22Rv1 (cell line): Measurements from ENCODE around the gene MAP3K6.

Source experiments
- H3K27ac ChIP-seq: fragments of 450-650 bp; 2 replicates; pipeline ENCODE4 v1.5.1; 2017
- ZFX ChIP-seq: fragments of 450-650 bp; IDR thresholded peaks from 2 replicates; pipeline ENCODE4 v1.6.1; 2017; ENCODE audit warnings: antibody characterized with exemption, borderline replicate concordance
- TF ChIP-seq, protein P1 (sequence below): fragments of 450-650 bp; IDR thresholded peaks from 2 replicates; pipeline ENCODE4 v1.5.1; 2017; ENCODE audit warnings: mild to moderate bottlenecking

MAP3K6 gene

DNA sequence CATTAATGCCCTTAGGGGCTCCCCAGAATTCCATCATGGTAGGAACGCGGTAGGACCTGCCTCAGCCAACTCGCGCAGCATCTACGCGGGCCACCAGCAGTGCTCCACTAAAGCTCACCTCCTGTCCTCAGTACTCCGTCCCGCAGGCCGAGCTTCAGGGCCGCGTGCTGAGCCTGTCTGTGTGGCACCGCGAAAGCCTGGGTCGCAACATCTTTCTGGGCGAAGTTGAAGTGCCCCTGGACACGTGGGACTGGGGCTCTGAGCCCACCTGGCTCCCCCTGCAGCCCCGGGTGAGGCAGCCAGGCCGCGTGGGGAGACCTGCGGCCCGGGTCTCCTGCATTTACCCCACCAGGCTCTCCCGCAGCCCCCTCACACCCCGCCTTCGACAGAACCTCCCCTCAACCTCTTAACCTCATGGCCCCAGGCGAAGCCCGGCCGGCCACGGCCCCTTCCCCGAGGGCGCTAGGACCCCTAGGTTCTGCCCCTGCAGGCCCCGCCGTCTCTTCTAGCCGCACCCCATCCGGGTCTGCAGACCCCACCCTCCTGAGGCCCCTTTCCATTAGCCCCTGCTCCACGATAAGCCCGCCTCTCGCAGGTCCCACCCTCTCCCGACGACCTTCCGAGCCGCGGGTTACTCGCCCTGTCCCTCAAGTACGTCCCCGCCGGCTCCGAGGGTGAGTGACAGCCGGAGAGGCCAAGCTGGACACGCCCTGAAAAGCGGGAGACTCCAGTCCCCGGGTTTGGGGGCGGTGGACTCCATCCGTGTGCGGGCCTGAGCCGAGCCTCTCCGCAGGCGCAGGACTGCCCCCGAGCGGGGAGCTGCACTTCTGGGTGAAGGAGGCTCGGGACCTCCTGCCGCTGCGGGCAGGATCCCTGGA, 15.9 kb downstream of the MAP3K6 start:
- TF ChIP-seq ZFX, result no peak
- TF ChIP-seq, protein P1, sequence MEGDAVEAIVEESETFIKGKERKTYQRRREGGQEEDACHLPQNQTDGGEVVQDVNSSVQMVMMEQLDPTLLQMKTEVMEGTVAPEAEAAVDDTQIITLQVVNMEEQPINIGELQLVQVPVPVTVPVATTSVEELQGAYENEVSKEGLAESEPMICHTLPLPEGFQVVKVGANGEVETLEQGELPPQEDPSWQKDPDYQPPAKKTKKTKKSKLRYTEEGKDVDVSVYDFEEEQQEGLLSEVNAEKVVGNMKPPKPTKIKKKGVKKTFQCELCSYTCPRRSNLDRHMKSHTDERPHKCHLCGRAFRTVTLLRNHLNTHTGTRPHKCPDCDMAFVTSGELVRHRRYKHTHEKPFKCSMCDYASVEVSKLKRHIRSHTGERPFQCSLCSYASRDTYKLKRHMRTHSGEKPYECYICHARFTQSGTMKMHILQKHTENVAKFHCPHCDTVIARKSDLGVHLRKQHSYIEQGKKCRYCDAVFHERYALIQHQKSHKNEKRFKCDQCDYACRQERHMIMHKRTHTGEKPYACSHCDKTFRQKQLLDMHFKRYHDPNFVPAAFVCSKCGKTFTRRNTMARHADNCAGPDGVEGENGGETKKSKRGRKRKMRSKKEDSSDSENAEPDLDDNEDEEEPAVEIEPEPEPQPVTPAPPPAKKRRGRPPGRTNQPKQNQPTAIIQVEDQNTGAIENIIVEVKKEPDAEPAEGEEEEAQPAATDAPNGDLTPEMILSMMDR, result no peak
- H3K27ac ChIP-seq, result peak overlapping the region; percentile 91

DNA sequence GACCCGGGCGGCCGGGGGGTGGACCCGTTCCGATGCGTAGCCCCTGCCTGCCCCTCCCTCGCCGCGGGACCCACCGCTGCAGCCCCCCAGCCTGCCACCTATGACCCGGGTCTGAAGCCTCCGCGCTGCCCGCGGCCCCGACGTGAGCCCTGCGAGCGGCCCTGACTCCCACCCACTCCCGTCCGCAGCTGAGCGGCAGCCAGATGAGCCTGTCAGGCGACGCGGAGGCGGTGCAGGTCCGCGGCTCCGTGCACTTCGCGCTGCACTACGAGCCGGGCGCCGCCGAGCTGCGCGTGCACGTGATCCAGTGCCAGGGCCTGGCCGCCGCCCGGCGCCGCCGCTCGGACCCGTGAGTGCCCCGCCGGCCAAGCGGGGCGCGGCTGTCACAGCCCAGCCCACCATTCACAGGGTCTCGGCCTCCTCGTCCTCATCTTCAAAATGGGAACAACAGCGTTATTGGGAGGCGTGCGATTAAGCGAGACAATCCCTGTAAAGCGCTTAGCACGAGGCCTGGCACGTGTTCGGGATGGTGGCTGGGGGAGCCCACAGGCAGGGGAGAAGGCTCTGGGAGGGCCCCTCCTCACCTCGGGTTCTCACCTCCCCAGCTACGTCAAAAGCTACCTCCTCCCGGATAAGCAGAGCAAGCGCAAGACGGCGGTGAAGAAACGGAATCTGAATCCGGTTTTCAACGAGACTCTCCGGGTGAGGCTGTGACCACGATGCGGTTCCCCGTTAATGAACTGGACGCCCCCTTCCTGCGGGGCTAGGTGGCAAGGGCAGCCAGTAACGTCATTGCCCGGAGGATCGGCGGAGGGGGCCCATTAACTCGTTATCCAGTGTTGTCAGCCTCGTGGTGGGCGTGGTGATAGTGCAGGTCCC, 16.7 kb downstream of the MAP3K6 start:
- H3K27ac ChIP-seq, result peak overlapping the region; percentile 91
- no peak for TF ChIP-seq ZFX
- TF ChIP-seq, protein P1, result no peak; the same call in 1 of the 2 replicates

DNA sequence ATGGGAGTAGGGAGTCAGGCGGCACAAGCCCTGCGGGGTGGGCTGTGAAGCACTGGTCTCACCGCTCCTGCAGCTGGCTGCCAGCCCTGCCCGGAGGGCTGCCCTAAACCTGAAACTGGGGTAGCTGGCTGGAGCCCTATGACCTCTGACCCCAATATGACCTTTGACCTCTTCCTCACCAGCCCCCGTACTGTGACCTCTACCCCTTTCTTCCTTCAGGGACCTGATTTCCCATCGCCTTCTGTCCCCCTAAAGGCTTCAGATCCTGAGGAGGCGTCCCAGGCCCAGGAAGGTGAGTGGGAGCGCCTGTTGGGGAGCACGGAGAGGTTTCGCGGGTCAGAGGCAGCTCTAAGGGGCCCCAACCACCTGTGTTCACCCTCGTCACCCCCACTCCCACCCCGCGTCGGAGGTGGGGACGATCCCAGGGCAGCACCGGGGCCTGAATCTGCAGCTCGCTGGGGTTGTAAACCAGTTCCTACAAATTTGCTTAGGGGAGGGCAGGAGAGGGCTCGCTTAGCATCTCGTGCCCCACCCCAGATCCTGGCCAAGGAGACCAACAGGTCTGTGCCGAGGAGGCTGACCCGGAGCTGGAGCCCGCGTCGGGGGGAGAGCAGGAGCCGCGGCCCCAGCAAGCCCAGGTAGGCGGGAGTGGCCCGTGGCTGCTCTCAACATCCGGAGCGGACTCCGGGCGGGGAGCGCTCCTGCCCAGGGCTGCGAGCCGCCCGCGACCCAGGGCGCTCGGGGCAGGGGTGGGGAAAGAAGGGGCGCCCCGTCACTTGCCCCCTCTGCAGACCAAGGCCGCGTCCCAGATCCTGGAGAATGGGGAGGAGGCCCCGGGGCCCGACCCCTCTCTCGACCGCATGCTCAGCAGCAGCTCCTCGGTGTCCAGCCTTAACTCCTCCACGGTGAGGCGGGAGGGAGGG, 17.6 kb downstream of the MAP3K6 start:
- no peak for TF ChIP-seq ZFX
- TF ChIP-seq, protein P1, result no peak
- peak overlapping the region; percentile 91 for H3K27ac ChIP-seq

DNA sequence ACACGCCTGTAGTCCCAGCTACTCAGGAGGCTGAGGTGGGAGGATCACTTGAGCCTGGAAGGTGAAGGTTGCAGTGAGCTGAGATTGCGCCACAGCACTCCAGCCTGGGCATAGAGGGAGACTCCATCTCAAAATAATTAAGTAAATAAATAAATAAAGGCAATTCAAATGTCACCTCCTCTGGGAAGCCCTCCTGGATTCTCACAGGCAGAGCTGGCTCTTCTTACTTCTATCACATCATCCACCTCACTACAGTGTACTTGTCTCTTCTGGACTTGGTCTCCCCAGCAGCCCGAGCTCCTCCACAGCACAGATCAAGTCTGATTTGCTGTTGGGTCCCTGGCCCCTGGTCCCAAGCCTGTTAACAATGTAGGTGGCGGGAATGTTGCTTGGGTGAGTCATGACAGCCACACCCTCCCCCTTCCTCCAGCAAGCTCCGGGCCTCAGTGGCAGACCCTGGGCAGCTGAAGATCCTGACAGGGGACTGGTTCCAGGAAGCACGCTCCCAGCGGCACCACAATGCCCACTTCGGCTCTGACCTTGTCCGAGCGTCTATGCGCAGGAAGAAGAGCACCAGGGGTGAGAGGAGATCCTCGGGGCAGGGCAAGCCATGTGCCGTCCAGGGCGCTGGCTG, 19.7 kb downstream of the MAP3K6 start:
- no peak for TF ChIP-seq ZFX
- TF ChIP-seq, protein P1, result no peak
- peak overlapping the region; percentile 91 for H3K27ac ChIP-seq

DNA sequence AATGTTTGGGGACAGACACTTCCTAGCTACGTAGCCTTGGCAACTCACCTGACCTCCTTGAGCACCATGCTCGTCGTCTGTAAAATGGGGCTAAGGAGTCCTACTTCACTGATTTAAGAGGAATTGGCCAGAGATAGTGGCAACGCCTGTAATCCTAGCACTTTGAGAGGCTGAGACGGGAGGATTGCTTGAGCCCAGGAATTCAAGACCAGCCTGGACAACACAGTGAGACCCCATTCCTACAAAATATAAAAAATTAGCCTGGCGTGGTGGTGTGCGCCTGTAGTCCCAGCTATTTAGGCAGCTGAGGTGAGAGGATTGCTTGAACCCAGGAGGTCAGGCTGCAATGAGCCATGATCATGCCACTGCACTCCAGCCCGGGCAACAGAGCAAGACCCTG, 20.4 kb downstream of the MAP3K6 start:
- no peak overlapping the region for H3K27ac ChIP-seq
- no peak for TF ChIP-seq ZFX

DNA sequence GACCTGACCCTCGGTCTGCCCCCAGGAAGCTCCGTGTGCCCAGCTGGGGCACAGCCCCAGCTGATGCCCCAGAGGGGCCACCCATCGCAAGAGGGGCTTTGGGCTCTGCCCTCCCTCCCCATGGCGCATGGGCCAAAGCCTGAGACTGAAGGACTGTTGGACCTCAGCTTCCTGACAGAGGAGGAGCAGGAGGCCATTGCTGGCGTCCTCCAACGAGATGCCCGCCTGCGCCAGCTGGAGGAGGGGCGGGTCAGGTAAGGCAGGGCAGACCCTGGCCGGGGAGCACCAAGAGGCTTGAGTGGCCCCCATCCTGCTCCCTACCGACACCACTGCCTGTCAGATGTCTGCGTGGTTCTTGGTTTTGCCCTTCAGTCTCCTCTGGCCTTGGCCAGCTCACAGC, 21.5 kb downstream of the MAP3K6 start:
- TF ChIP-seq ZFX, result no peak
- TF ChIP-seq, protein P1, result no peak
- no peak overlapping the region for H3K27ac ChIP-seq
